ENCODE data around the gene GRM2. TPM values are rescaled to one million over a fixed set of nuclear protein-coding genes. Genes with fewer than 3 reads are reported as not detected.
A peak's percentile ranks its signal among the peaks of the same experiment; 100 is the strongest.

The GRM2 gene
- total RNA-seq, 4 donors from 2014 or later, result 0.30 to 1.8 (median 0.48) TPM; not detected in 1

DNA sequence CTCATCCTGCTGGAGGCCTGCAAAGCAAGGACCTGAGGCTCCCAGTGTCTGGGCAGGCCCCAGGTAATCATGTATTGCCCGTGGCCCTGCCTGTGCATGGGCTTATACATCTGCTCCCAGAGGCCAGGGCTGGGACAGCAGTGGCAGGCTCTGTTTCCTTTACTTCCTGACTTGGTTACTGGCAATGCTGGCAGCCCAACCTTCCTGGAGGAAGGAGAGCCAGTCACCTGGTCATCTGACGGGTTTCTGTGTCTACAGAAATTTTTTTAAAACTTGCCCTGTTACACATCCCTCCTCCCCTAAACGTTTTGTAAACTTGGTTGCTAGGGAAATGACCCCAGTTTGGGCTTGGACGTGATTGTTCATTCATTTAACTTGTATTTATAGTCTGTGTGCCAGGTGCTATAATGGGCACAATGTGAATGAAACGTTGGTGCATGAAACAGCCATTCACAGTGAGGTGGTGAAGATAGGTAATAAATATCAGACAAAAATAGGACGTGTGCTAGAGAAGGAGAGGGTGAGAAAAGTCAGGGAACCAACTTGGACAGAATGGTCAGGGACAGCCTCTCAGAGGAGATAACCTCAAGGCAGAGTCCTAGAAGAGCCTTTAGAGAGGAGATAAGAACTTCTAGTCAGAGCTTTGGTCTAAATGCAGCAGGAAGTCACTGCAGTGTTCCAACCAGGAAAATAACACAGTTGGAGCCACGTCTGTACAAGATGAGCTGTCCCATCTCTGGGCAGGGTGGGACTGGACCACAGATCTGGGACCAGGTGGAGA is 21.7 kb upstream of the GRM2 start:
- H3K36me3 ChIP-seq, result no peaks in the 10 kb centered on the region
- H3K4me3 ChIP-seq, result no peak overlapping the region
- peak in 1 of 2 donors; percentile 61 for DNase-seq
- TF ChIP-seq POLR2A (IDR thresholded peaks at IDR 0.05), result no peak
- TF ChIP-seq, protein P1, sequence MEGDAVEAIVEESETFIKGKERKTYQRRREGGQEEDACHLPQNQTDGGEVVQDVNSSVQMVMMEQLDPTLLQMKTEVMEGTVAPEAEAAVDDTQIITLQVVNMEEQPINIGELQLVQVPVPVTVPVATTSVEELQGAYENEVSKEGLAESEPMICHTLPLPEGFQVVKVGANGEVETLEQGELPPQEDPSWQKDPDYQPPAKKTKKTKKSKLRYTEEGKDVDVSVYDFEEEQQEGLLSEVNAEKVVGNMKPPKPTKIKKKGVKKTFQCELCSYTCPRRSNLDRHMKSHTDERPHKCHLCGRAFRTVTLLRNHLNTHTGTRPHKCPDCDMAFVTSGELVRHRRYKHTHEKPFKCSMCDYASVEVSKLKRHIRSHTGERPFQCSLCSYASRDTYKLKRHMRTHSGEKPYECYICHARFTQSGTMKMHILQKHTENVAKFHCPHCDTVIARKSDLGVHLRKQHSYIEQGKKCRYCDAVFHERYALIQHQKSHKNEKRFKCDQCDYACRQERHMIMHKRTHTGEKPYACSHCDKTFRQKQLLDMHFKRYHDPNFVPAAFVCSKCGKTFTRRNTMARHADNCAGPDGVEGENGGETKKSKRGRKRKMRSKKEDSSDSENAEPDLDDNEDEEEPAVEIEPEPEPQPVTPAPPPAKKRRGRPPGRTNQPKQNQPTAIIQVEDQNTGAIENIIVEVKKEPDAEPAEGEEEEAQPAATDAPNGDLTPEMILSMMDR (IDR thresholded peaks at IDR 0.05), result peak in 2 of 4 experiments; percentile 3 to 36
- no peaks in the 10 kb centered on the region for H3K27me3 ChIP-seq
- no peaks in the 10 kb centered on the region for H3K4me1 ChIP-seq
- H3K9me3 ChIP-seq, result no peaks in the 10 kb centered on the region
- intact Hi-C loops (cut with DNase I; ENCODE audit: low total_unique reads), result no loop called here
- peak overlapping the region; percentile 66 to 69 for H3K27ac ChIP-seq

DNA sequence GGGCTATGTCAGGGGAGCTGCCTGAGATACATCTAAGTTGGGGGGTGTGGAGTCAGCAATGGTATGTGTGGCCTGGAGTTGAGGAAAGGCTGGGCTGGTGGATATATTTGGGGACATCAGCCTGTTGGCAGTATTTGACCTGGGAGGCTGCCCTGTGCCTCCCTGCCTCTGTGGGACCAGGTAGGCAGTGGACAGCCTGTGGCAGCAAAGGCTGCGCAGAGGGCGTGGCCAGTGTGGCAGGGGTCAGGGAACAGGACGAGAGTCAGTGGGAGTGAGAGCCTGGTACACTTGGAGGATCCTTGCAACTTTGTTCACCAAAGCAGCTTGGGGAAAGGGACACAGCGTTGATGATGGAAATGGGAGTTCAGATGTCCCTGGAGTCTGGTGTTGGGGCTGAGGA is 20.8 kb upstream of the GRM2 start:
- no peak for DNase-seq
- Histone ChIP-seq H3K4me3 (no peak overlapping the region), H3K27me3 (no peaks in the 10 kb centered on the region), H3K27ac (peak overlapping the region; percentile 66 to 69), H3K4me1 (no peaks in the 10 kb centered on the region), H3K36me3 (no peaks in the 10 kb centered on the region), H3K9me3 (no peaks in the 10 kb centered on the region)
- intact Hi-C loops (cut with DNase I; ENCODE audit: low total_unique reads), result no loop called here
- TF ChIP-seq, protein P1 (IDR thresholded peaks at IDR 0.05), result no peak

DNA sequence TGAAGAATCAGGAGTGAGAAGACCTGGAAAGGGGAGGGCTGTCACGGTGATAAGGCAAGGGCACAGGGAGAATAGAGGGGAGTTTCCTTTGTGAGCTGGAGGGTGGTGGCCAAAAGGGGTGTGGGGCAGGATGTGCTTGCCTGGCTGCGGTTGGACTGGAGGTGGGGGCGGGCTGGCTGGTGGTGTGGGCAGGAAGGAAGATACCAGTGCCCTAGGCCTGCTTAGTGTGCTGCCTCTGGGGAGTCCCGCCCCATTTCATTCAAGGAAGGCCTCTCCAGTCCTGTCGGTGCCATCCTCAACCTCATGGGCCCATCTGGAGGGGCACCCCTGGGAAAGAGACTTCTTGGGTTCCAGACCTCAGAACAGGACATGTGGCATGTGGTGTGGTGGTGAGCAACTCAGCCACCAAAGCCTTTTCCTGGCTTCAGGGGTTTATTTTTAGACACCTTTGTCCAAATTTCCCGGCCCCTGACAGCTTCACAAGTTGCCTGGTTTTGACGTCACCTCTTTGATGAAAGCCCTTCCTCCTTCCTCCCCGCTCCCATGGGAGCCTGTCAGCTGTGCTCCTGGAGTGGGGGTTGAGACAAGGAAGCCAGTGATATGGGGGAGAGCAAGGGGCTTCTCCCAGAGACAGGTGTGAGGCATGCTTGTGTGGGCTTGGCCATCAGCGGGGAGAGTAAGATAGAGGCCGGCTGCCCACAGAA is 20.2 kb upstream of the GRM2 start:
- no peaks in the 10 kb centered on the region for H3K36me3 ChIP-seq
- no peaks in the 10 kb centered on the region for H3K27me3 ChIP-seq
- TF ChIP-seq, protein P1 (IDR thresholded peaks at IDR 0.05), result no peak
- no peak for TF ChIP-seq POLR2A (IDR thresholded peaks at IDR 0.05)
- H3K9me3 ChIP-seq, result no peaks in the 10 kb centered on the region
- intact Hi-C loops (cut with DNase I; ENCODE audit: low total_unique reads), result no loop called here
- no peak overlapping the region for H3K4me3 ChIP-seq
- DNase-seq, result peak in 1 of 2 donors; percentile 62
- peak overlapping the region; percentile 66 to 69 for H3K27ac ChIP-seq
- no peaks in the 10 kb centered on the region for H3K4me1 ChIP-seq

DNA sequence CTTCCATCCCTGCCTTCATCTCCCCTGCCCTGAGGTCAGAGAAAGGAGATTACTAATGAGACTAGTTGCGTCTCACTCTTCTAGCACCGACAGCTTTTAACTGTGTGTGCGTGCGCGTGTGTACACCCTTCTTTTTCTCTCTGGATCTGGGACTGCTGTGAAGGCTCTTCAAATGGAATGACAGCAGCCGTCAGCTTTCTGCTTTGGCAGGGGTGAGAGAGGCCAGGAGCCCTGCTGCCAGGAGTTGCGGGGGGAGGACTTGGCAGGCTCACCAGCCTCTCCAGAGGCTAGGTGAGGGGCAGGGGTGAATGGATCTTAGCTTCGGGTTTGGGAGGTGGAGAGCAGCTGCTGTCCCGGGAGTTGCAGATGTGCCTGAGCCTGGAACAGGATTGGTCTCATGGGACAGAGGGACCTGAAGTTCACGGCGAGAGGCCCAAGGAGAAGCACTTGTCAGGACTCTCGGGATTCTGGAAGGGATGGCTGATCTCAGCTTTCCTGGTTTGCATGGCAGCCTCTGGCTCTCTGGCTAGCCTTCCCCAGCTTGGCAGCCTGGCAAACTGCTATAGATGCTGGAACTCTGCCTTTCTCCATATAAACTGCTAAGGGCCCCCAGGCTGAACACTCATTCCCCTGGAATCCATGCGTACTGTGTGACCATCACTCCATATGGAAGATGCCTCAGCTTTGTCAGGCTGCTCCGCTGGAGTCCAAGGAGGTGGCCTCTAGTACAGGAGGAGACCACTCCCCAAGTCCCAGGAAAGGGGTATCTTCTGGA is 19.2 kb upstream of the GRM2 start:
- H3K4me3 ChIP-seq, result no peak overlapping the region
- DNase-seq, result no peak
- no peaks in the 10 kb centered on the region for H3K4me1 ChIP-seq
- TF ChIP-seq POLR2A (IDR thresholded peaks at IDR 0.05), result no peak
- TF ChIP-seq, protein P1 (IDR thresholded peaks at IDR 0.05), result no peak
- no peaks in the 10 kb centered on the region for H3K9me3 ChIP-seq
- intact Hi-C loops (cut with DNase I; ENCODE audit: low total_unique reads), result no loop called here
- no peaks in the 10 kb centered on the region for H3K36me3 ChIP-seq
- peak overlapping the region; percentile 46 to 60 for H3K27ac ChIP-seq
- H3K27me3 ChIP-seq, result no peaks in the 10 kb centered on the region

All from uterus (tissue), 4 donors.